ENCODE results near the gene NCKIPSD.

Gene NCKIPSD

DNA sequence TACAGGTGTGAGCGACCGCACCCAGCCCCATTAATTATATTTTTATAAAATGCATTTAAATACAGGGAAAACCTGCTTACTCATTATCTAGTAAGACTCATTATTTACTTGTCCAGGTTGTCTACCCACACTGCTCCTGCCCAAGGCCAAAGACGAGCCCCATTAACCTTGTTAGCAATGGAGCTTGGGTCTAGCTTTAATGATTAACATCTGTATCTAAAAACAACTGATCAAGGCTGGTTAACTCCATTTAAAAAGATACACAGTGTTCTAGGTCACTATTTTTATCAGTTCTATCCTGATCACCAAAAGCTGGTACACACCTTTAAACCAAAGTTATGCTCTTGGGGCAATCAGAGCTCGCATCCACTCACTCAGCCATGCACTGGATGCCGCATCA, 10.4 kb upstream of the NCKIPSD start:
- no peak for DNase-seq

- DNase-seq: no peak
Measured at GRCh38 chr3:48695393-48695753, 9.7 kb upstream of the NCKIPSD start.

- no peak for DNase-seq
Measured at GRCh38 chr3:48694610-48695392, 9.1 kb upstream of the NCKIPSD start.

DNA sequence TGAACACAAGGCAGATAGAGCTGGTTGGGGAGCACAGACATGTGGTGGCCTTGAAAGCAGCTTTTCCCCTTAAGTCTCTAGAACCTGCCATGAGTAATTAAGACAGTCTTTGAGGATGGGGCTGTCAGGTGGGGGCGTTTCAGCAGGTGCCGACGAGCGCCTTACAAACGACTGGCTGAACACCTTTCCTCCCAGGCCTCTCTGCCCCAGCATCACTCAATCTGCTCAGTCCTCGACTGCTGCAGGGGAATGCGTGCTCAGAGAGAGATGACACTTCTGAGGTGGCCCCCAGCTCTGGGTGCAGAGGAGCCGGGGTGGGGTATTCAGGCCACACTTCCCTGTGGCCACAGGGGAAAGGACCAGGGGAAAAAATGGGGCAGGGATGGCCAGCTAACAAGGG, 8.1 kb upstream of the NCKIPSD start:
- no peak for DNase-seq

- no peak for DNase-seq
Measured at GRCh38 chr3:48692551-48692950, 6.8 kb upstream of the NCKIPSD start.

DNA sequence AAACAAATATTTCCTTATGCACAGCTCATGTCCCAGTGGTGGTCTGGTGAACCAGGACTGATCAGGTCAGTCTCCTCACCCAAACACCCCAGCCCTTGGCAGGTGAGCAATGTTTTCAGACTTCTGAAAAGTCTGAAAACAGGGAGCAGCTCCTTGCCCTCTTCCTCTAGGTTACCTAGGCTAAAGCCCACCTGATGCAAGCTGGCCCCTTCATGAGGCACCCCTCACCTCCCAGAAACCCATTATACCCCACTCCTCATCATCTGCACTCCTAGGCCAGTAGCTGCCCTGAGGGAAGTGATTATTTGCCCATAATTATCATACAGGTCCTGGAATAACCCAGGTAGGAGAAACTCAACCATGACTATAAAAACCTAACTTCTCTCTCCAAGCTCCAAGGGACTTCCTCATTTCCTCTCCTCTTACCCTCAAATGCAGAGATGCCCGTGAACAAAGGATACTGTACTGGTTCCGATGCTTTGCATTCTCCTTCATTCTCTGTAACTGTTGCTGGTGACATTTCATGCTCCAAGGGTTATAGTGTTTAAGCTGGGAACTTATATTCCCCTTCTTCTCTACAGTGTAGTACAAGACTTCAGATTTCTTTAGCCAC, 5.2 kb upstream of the NCKIPSD start:
- no peak for DNase-seq

DNA sequence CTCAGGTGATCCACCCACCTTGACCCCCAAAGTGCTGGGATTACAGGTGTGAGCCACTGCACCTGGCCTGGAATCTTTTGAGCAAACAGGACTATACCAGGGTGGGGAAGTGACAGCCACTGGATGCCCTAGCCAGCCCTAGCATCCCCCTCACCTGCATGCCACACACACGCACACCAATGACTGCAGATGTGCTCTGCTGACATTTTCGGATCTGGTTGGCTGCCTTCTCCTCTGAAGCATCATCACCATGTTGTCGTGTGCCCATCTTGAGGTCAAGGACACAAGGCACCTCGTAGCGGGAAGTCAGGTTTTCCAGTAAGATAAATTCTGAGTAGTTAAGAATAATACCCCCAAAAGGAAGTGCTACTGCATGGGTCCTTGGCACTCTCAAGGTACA, 3.7 kb upstream of the NCKIPSD start:
- no peak for DNase-seq

DNA sequence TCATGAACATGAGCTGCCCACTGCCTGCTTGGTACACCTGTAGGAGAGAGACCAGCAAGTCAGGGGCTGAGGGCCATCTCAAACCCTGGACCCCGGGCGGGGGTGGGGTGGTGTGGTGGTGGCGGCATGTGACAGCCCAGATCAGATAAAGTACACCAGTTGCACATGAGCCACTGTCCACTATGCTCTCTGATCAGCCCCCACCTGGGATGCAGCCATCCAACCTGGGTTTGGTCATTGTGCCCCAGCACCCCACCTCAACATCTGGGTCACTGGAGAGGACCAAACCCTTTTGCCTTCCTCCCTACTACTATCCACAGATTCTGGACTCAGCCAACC, 3.0 kb upstream of the NCKIPSD start:
- no peak for DNase-seq

DNA sequence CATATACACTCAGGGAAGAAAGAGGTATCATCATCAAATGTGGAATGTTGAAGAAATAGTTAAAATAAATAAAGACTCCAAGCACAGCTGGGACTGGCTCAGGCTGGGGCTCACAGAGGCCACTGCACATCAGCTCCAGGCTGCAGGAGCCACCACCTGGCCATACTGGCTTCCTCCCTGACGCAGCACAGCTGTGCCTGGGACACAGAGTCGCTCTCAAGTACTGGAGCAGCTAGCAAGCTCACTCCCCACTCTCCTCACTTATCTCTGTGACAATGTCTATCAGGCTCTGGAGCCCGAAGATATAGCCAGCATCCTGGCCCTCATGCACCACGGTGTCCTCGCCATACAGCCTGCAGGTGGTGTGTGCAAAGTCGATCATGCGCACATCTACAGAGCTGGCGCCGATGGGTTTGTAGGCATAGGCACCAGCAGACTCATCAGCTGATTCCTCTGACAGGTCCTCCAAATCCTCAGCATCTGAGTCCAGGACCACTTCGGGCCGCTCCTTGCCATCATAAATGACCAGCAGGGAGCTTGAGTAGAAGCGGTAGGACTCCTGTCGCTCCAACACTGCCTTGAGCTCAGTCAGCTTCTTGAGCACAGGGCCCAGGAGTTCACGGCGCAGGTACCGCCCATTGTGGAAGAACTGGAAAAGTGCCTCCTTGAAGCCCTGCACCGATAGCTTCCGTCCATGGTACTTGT, 2.5 kb upstream of the NCKIPSD start:
- no peak for DNase-seq

- no peak for DNase-seq
Measured at GRCh38 chr3:48687220-48687678, 1.5 kb upstream of the NCKIPSD start.

- peak in 1 of 2 donors; percentile 5 for DNase-seq
Measured at GRCh38 chr3:48686538-48687219, 964 bp upstream of the NCKIPSD start.

- DNase-seq: no peak
Measured at GRCh38 chr3:48685293-48685602, 467 bp downstream of the NCKIPSD start.

GRCh38 chr3:48684480-48685143, 1.1 kb downstream of the NCKIPSD start:
- DNase-seq: no peak

- DNase-seq: no peak
Measured at GRCh38 chr3:48684054-48684349, 1.7 kb downstream of the NCKIPSD start.

DNA sequence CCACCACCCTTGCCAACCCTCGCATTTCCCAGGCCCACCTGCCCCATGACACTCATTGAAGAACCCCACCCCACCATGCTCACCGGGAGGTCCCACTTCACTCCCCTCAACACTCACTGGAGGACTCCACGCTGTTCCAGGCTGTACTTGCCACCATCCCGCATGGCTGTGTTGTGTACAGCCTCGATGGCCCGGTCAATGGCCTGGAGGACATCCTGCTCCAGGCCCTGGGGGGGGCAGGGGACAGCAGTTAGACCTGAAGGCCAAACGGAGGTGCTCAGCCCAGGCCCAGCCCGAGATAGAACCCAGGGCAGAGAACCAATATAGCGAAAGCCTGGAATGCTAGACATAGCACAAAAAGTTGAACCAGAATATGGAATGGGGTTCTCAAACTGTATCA, 2.9 kb downstream of the NCKIPSD start:
- DNase-seq: no peak

DNA sequence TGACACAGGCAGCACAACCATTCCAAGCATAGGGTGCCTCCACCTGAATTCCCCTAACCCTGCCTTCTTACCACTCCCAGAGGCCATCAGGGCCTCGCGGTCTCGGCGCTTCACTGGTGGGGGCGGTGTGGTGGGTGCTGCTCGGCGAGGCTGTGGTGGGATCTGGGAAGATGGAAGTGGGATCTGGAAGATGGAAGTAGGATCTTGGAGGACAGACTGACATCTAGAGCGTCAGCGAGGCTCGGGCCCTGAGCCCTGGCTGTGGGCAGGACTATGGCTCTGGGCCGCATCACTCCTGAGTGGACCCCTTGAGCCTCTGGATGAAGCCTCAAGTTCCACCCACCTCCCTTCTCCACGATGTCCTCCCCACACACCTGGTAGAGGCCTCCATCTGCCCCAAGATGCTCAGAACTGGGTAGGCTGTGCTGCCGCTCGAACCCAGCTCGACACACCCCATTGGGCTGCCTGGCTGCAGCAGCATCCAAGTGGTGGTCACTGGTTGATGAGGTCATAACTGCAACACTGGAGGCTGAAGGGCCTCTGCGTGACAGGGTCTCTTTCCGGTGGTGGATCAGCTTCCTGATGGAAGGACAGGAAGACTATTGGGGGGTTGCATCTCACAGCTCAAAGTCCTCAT, 3.6 kb downstream of the NCKIPSD start:
- no peak for DNase-seq

GRCh38 chr3:48681541-48681880, 4.2 kb downstream of the NCKIPSD start:
- no peak for DNase-seq

DNA sequence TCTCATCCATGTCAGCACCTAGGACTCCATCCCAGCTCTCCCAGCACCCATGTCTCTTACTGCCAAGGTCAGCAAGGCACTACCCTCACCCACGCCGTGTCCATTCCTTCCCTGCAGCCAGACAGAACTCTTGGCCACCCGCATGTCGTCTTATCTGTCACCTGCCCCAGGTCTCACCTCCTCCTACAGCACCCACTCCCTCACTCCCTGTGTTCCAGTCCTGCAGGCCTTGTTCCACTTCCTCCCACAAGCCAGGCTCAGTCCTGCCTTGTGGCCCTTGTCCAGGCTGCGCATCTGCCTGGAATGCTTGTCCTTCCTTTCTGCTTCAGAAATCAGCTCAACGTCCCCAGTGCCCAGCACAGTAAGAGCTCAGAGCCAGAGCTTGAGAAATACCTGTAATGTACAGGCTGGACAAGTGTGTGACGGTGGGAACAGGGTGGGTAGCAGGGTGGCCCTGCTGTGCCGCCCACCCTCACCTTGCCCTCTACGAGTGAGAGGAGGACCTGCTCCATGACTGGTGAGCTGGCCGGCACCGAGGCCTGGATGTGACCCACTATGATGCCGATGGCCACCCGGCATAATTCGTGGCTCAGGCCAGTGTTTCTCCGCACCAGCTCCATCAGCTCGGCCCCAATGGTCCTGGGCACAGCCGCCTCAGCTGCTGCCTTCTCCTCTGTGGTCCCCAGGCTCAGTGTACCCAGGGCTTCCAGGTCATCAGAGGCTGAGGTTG, 4.7 kb downstream of the NCKIPSD start:
- no peak for DNase-seq

DNA sequence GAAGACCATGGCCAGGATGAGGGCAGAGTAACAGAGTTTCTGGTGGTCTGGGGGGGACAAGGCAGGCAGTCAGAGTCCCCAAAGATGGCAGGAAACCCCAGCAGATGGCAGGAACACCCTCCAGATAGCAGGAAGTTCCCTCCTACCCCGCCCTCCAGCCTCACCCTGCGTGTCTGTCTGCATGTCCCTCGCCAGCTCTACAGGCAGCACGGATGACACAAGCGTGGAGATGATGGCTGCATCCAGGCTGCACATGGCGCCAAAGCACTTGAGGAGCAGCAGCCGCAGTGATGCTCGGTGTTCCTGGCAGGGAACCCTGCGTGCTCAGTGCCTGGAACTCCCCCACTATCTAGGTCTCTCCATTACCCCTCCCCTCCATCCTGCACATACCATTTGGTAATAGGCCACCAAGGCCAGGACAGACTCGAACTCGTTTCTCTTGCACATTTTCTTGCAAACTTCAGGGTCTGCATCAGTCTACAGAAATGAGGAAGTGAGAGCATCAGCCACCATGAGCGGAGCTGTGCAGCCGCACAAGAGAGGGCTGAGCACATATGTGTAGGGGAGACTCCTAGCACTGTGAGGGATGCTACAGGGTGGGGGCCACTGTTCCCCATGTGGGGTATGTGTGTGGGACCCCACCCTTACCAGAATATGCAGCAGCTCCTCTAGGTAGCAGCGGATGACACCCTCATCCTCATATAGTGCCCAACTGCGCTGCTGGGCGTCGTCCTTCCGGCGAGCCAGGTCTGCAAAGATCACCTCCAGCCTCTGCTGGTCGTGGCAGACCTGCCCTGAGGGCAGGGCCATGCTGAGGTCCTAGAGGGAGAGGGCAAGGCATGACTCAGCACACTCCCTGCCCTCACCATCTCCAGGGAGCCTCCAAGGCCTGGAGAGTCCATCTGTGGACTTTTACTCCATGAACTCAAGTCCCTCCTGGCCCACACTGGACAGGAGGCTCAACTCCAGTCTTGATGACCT, 6.0 kb downstream of the NCKIPSD start:
- DNase-seq: peak in 1 of 2 donors; percentile 27

DNA sequence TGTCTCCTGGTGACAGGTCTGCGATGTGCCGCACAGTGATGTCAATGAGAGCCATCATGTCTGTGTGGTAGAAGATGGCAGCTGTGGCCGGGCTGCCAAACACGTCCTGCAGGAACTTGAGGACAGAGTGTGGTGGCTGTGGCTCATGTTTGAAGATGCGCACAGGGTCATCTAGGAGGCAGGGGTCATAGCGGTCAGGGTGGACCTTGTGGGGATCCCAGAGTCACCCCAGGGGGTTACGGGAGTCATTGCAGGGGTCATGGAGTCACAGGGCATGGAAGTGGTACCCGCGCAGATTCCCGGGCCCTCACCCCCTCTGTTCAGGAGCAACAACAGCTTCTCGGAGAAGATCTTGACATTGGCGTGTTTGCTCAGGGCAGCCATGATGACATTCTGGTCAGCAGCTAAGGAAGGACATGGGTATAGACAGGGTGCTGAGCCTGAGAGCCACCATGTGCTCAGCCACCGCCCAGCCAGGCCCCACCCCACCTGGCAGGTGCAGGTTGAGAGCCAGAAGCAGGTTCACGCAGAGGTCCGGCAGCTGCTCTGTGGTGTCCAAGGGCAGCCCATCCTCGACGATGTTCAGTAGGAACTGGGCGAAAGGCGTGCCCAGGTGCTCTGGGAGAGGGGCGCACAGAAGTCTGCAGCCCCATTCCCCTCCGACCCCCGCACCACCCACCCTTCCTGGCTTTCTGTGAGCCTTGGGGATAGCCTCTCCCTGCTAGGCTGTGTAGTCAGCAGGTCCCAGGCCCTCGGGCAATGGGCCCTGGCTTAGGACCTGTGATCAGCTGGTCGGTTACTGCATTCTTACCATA, 6.9 kb downstream of the NCKIPSD start:
- no peak for DNase-seq
